GM21528 (cell line): ENCODE data around the gene HIVEP3.
A peak's percentile ranks its signal among the peaks of the same experiment; 100 is the strongest.
"Not testable (repeated sequence)": the region's sequence is repeated elsewhere in the genome, so short reads cannot be mapped to it uniquely, and the experiment has no call there.

ENCODE experiments used
- ATAC-seq: cut with Tn5 transposase; IDR thresholded peaks from one replicate; pipeline ENCODE4 v1.9.1; 2021; ENCODE audit warnings: mild to moderate bottlenecking, moderate library complexity; ENCODE audit not compliant: unreplicated experiment, low FRiP score

Gene HIVEP3

GRCh38 chr1:41580021-41580420 is 338.7 kb downstream of the HIVEP3 start:
- no peak for ATAC-seq

DNA sequence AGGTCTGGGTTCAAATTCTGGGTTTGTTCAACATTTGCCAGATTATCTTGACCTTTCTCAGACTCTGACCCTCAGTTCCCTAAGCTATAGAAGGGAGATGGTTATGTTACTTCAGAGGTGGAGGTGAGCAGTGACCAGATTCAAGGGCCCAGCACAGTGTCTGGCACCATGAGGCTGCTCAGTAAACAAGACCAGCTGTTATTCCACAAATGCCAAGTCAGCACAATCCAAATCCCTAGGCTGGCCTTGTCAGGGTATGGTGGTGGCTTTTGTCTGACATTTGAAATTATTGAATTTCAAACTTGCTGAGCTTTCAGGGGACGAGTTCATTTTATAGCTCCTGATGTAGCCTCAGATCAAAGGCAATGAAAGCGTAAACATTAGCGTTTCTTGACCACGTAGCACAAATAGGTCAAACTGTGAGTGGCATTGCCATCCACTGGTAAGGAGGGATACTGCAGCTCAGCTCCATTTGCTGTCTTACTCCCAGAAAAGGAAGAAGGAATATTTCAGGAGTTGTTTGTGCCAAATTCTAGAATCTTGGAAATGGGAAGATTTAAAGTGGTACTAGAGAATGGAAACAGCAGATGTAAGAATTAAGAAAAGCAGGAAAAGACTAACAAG is 339.9 kb downstream of the HIVEP3 start:
- no peak for ATAC-seq

DNA sequence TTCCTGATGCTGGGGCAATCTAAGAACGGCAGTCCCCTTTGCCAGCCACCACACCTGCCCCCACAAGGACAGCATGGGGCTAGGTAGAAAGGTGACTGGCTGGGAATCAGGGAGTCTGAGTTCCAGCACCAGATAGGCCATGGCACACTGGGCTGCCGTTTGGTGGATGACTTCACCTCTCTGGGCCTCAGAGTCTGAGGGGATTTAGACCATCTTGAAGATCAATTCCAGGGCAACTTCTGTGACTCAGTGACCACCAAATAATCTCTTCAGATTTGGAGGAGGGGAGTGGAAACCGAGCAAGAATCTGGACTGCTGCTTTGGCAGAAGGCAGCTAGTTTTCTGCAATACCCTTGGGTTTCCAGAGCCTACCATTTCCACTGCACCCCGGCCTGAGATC is 342.1 kb downstream of the HIVEP3 start:
- no peak for ATAC-seq

GRCh38 chr1:41576206-41576605 is 342.5 kb downstream of the HIVEP3 start:
- no peak for ATAC-seq

DNA sequence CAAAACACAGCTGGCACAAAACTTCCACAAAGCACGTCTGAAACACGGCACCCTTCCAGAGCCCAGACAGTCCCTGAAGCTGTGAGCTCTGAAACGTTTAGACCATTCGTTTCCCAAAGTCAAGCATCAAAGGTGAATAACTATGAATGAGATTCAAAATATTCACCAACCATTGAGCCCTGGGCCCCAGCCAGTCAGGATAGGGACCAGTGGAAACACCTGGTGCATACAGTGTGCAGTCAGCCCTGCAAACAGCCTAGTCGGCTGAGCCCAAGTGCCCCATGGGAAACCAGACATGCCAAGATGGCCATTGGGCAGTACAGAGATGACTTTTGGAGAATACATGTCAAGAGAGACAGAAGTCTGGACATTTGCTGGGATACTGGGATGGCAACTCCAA is 343.9 kb downstream of the HIVEP3 start:
- no peak for ATAC-seq

DNA sequence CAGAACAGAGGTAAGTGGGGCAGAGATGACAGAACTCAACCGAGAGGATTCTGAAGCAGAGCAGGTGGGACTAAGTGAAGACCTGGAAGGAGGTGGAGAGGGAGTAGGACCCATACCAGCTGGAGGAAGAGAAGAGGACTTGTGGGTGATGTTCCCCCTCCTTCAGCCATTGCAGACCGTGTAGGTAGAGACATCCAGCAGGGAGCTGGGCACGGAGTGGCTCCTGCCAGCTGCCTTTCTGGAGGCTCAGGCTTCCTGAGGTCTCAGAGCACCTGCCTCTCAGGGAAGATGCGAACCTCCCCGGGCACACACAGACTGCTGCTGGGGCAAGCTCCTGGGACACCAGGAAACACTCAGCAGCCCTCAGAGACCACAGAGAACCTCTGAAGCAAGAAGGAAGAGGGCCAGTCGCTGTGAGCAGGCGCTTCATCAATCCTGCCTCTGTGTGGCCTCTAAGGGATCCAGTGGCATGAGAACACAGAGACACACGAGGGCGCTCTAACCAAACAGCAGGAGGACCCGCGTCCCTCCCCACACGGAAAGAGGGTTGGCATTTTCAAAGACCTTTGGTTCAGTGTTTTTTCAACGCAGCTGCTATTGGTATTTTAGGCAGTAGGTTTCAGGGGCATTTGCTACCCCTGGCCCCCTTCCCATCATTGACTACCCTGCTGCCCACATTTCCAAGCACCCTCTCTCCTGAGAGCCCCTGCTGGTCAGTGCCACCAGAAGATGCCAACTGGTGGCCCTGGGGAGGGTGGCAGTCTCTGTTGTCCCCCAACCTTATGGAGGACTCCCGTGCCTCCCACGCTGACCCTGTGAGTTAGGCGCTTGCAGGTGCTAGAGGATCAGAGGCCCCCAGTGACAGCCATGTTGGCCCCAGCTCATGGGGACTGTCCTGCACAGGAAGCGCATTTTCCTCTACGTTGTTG is 344.7 kb downstream of the HIVEP3 start:
- peak; percentile 70 for ATAC-seq

- ATAC-seq: no peak
Measured at GRCh38 chr1:41573194-41573593, 345.5 kb downstream of the HIVEP3 start.

- no peak for ATAC-seq
Measured at GRCh38 chr1:41572224-41572623, 346.5 kb downstream of the HIVEP3 start.

GRCh38 chr1:41571041-41571440 is 347.7 kb downstream of the HIVEP3 start:
- no peak for ATAC-seq

DNA sequence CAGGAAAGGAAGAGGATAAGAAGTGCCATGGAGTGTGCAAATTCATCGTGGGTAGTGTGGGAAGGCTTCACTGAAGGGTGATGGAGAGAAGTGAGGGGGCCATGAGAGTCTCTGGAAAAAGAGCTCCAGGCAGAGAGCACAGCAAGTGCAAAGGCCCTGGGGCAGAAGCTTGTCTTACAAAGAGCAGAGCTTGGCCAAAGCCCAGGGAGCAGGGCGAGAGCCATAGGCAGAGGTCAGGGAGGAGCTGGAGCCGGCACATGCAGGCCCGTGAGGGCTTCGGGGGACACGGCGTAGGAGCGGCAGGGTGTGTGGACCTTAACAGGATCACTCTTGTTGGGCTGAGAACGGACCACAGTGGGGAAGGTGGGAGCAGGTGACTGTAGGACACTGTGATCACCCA is 350.5 kb downstream of the HIVEP3 start:
- ATAC-seq: no peak

DNA sequence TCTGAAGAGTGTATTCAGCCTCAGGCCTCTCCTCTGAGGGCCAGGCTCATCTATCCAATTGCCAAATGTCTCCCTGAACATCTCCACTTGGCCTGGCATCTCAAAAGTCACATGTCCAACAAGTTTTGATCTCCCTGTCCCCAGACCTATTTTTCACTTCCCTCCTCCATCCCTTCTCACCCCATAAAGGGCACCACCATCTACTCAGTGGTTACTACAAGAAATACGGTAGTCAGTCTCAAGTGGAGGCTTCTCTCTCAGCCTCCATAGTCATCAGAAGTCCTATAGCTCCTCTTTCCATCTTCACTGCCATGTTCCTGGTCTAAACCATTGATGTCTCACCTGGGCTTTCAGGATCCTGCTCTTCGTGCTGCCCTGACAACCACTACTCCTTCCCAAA is 351.8 kb downstream of the HIVEP3 start:
- no peak for ATAC-seq

DNA sequence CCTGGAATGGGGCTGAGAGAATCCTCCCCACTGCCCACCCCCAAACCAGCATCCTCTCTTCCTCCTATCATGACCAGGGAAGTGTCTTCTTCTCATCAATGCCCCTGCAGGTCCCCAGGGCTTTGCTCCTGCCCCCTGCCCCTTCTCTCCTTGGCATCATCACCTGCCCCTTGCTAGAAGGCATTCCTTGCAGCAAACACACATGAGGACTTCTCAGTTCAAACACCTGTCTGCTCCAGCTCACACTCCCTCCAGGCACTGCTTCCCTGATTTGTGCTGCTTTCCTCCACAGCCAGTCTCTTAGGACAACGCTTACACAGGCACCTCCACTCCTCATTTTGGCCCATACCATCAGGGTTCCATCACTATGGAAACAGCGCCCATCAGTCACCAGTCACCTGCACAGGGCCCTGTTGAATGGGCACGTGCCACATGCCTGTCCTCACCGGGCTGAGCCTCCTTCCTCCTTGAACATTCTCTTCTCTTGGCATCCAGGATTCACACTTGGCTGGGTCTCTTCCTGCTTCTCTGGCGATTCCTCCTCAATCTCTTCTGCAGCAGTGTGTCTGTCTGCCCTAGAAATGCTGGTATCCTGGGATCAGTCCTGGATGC is 352.3 kb downstream of the HIVEP3 start:
- no peak for ATAC-seq

- ATAC-seq: no peak
Measured at GRCh38 chr1:41564741-41565475, 353.8 kb downstream of the HIVEP3 start.

DNA sequence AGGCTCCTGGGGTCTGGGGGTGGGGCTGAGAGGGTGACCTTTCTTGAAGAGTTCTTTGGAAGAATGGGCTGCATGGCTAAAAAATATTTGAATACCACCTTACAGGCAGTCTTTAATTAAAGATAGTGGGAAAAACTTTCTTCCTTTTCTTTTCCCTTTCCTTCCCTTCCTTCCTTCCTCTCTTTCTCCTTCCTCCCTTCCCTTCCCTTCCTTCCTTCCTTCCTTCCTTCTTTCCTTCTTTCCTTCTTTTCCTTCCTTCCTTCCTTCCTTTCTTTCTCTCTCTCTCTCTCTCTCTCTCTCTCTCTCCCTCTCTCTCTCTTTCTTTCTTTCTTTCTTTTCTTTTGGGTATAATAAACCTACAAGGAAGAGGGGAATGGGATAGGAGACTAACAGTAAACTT is 356.4 kb downstream of the HIVEP3 start:
- ATAC-seq: no peak

- ATAC-seq: no peak
Measured at GRCh38 chr1:41560931-41561330, 357.8 kb downstream of the HIVEP3 start.

DNA sequence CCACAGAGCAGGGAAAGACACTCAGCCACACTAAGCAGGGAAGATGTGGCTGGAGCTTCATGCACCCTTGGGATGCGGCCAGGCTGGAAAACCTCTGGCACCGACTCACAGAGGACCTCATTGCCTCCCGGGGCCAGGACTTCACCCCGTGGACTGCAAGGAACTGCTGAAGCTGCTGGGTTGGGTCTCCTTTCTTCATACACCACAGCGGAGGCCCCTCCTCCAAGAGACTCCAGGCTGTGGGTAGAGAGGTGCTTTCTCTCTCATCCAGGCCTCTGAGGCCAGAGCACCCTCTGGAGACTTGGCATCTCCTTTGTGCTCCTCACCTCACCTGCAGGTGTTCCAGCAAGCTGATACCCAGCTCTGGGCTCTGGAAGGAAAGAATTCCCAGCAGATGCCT is 358.2 kb downstream of the HIVEP3 start:
- no peak for ATAC-seq

DNA sequence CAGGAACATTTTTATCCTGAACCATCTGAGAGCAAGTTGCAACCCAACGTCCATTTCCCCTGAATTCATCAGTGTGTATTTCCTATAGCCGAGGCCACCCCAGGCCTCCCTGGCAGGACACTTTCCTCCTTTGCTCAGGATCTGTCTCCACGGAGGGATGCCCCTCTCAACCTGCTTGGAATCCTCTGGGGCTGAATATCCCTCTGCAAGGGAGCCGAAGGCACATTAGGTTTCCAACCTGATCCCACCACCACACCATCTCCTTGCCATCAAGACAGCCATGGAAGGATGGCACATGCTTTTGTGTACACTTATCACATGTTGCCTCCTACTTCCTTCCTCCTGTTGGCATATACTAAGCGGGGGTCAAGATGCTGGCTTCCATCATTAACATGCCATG is 359.4 kb downstream of the HIVEP3 start:
- no peak for ATAC-seq

DNA sequence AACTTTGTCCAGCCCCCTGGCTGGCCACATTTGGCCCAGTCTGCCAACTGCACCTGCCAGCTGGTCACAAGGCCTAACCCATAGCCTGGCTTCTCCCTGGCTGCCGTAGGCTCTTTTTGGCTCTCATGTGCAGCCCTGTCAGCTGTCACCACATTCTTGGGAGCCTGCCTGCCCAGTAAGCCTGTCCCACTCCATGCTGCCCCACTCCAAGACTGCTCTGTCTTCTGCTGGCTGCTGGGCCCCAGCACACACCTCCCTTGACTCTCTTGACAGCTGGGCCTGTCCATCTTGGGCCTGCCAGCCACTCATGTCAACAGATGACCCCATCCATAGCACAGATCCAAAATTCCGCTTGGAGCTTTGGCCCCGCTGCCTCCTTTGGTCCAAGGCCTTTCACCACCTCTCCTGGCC is 360.0 kb downstream of the HIVEP3 start:
- ATAC-seq: no peak

DNA sequence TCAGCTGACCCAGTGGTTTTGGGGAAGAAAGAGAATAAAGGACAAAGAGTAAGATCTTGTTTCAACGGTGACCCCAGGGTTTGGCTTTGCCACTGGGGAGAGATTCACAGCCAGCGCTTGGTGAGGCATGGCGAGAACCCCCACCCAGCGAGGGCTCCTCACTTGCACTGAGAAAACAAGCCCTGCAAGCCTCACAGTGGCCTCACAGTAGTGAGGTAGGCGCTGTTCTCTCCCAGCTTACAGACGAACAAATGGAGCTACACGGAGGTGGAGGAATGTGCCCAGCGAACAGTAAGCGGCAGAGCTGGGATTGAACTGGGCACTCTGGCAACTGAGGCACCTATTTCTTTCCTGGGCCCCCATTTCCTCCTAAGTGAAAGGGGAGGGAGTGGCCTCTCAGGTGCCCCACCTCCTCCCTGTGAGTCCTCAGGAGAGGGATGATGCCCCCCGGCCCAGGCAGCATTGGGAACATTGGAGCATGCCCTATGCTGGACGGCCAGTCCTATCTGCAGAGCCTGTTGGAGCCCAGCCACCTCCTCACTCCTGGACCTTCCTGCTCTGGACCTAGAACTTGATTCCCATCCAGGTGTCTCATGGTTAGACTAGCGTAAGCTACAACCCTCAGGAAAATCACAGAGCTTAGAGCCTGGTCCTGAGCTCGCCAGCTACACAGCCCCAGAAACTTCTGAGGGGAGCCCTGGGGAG is 360.8 kb downstream of the HIVEP3 start:
- ATAC-seq: no peak

DNA sequence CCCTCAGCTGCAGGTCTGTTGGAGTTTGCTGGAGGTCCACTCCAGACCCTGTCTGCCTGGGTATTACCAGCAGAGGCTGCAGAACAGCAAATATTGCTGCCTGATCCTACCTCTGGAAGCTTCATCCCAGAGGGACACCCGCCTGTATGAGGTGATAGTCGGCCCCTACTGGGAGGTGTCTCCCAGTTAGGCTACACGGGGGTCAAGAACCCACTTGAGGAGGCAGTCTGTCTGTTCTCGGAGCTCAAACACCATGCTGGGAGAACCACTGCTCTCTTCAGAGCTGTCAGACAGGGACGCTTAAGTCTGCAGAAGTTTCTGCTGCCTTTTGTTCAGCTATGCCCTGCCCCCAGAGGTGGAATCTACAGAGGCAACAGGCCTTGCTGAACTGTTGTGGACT is 364.0 kb downstream of the HIVEP3 start:
- not testable (repeated sequence) for ATAC-seq
